Astrocyte of the spinal cord (primary cell): ENCODE data around the gene CARD9.

Experiments used
- DNase-seq: peaks from one replicate; pipeline ENCODE4 v3.0.0; 2011; ENCODE audit warnings: low read depth, low spot score
- H3K4me3 ChIP-seq: 2 replicates; pipeline ENCODE4 v1.5.1; 2011; ENCODE audit warnings: low read depth, mild to moderate bottlenecking, low read length, moderate library complexity
- CTCF ChIP-seq: IDR thresholded peaks from 2 replicates; pipeline ENCODE4 v1.5.1; 2012; ENCODE audit warnings: low read depth, mild to moderate bottlenecking, low read length, inconsistent platforms
- in situ Hi-C: cut with HindIII; loops from 2 replicates; pipeline ENCODE4 v1.10.0; 2017; ENCODE audit warnings: low sequenced_read_pairs

CARD9 gene

GRCh38 chr9:136395020-136395340 is 21.5 kb upstream of the CARD9 start:
- DNase-seq = no peak
- H3K4me3 ChIP-seq = no peak overlapping the region
- in situ Hi-C loops = no loop called here
- no peak for TF ChIP-seq CTCF

GRCh38 chr9:136394312-136395019 is 21.0 kb upstream of the CARD9 start:
- H3K4me3 ChIP-seq = no peak overlapping the region
- TF ChIP-seq CTCF = no peak
- DNase-seq = no peak
- in situ Hi-C loops = no loop called here

GRCh38 chr9:136393531-136393930 is 20.1 kb upstream of the CARD9 start:
- DNase-seq = no peak
- in situ Hi-C loops = no loop called here
- H3K4me3 ChIP-seq = no peak overlapping the region
- TF ChIP-seq CTCF = no peak

- no peak overlapping the region for H3K4me3 ChIP-seq
- no peak for TF ChIP-seq CTCF
- no peak for DNase-seq
- in situ Hi-C loops = no loop called here
Measured at GRCh38 chr9:136392538-136393449, 19.3 kb upstream of the CARD9 start.

- in situ Hi-C loops = no loop called here
- no peak for TF ChIP-seq CTCF
- no peak overlapping the region for H3K4me3 ChIP-seq
- DNase-seq = no peak
Measured at GRCh38 chr9:136391737-136392537, 18.5 kb upstream of the CARD9 start.

- no peak for TF ChIP-seq CTCF
- in situ Hi-C loops = no loop called here
- DNase-seq = no peak
- H3K4me3 ChIP-seq = no peak overlapping the region
Measured at GRCh38 chr9:136389396-136389795, 15.9 kb upstream of the CARD9 start.
